Measurements from ENCODE around the gene PTGR1.

DNA sequence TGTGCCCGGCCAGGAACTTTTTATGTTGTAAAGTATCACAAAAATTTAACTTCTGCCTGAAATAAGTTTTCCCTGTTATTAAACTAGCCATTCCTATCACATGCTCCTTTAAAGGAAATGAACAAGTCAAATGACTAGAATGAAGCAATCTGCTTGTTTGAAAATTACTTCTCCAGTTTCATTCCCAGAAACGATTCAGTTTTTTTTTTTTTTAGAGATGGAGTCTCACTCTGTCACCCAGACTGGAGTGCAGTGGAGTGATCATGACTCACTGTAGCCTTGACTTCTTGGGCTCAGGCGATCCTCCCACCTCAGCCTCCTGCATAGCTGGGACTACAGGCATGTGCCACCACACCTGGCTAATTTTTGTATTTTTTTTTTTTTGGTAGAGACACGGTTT is 48.6 kb upstream of the PTGR1 start:
- TF ChIP-seq FOXP2 (optimal IDR thresholded peaks at IDR 0.05; ENCODE audit: control extremely low read depth, extremely low read length, insufficient read depth) = no peak
- no peak for TF ChIP-seq EZH2 (IDR thresholded peaks at IDR 0.05)

All from SK-N-MC (cell line).